SK-MEL-5 (cell line): ENCODE measurements around the gene FADS2. TPM values are rescaled to one million over a fixed set of nuclear protein-coding genes. Genes with fewer than 3 reads are reported as not detected.

ENCODE experiments used
- DNase-seq: peaks from one replicate; pipeline ENCODE4 v3.0.0-alpha.2; 2016; ENCODE audit warnings: low read depth, low spot score
- in situ Hi-C: cut with HindIII; loops from 2 replicates; pipeline ENCODE4 v1.10.0; 2016; ENCODE audit warnings: low sequenced_read_pairs, high pct_unique_total_duplicates, low pct_unique_long_range_greater_than_20kb
- total RNA-seq: library from RNA; depleted of rRNA; stranded (reverse); fragments of >200 nt; shearing (Covaris generic); gene quantifications from 2 replicates; pipeline ENCODE4 v1.2.3, GENCODE V29; 2014

The FADS2 gene
- total RNA-seq, 1 experiment from 2014 or later, result 0.45 TPM

GRCh38 chr11:61903845-61904244 is 75.7 kb downstream of the FADS2 start:
- in situ Hi-C loops, result no loop called here

GRCh38 chr11:61904539-61905048 is 76.5 kb downstream of the FADS2 start:
- no peak for DNase-seq
- in situ Hi-C loops, result no loop called here

More at GRCh38 chr11:61903845-61904244, 75.7 kb downstream of the FADS2 start:
- no peak for DNase-seq

- DNase-seq, result no peak
- in situ Hi-C loops, result no loop called here
Observed at GRCh38 chr11:61905067-61905696, 77.1 kb downstream of the FADS2 start.

- no peak for DNase-seq
- in situ Hi-C loops, result no loop called here
Observed at GRCh38 chr11:61905801-61906521, 77.9 kb downstream of the FADS2 start.

- DNase-seq, result no peak
- in situ Hi-C loops, result no loop called here
Observed at GRCh38 chr11:61906522-61906909, 78.4 kb downstream of the FADS2 start.

GRCh38 chr11:61907282-61907681 is 79.2 kb downstream of the FADS2 start:
- DNase-seq, result no peak
- in situ Hi-C loops, result no loop called here

GRCh38 chr11:61907871-61908729 is 80.0 kb downstream of the FADS2 start:
- DNase-seq, result no peak
- in situ Hi-C loops, result no loop called here

GRCh38 chr11:61908730-61909316 is 80.7 kb downstream of the FADS2 start:
- no peak for DNase-seq
- in situ Hi-C loops, result no loop called here

- DNase-seq, result no peak
- in situ Hi-C loops, result no loop called here
Observed at GRCh38 chr11:61910187-61911127, 82.4 kb downstream of the FADS2 start.

GRCh38 chr11:61911128-61911700 is 83.1 kb downstream of the FADS2 start:
- in situ Hi-C loops, result no loop called here
- DNase-seq, result no peak

GRCh38 chr11:61911701-61912529 is 83.8 kb downstream of the FADS2 start:
- no peak for DNase-seq
- in situ Hi-C loops, result no loop called here

GRCh38 chr11:61912530-61912898 is 84.4 kb downstream of the FADS2 start:
- in situ Hi-C loops, result no loop called here
- DNase-seq, result no peak

GRCh38 chr11:61912991-61913698 is 85.0 kb downstream of the FADS2 start:
- in situ Hi-C loops, result no loop called here
- DNase-seq, result no peak

GRCh38 chr11:61913699-61914395 is 85.7 kb downstream of the FADS2 start:
- in situ Hi-C loops, result no loop called here
- DNase-seq, result no peak
